ENCODE data around the gene ZCCHC7. TPM values are rescaled to one million over a fixed set of nuclear protein-coding genes. Genes with fewer than 3 reads are reported as not detected.

Gene ZCCHC7
- total and polyA plus RNA-seq, 9 donors = 15.8 to 37.4 (median 28.4) TPM

DNA sequence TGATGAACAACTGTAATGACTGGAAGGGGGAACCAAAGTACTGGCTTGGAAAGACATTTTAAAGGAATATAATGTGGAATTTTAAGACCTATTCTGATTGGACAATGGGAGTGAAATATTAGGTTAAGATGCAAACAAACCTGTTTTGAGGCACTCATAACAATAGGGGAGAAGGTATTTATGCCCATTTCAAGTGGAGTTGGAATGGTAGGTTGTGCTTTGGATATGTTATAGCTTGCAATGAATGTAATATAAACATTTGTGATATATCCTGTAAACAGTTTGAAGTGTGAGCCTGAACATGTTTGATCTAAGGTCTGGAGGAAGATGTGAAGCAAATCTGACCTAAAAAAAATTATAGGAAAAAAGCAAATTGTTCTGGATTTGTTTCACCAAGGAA is 172.5 kb downstream of the ZCCHC7 start:
- Histone ChIP-seq H3K9me3 (no peaks in the 10 kb centered on the region), H3K4me3 (no peak overlapping the region), H3K27me3 (no peaks in the 10 kb centered on the region), H3K36me3 (no peaks in the 10 kb centered on the region), H3K27ac (no peak overlapping the region), H3K4me1 (ENCODE audit: insufficient read depth) (no peaks in the 10 kb centered on the region)
- intact Hi-C loops (cut with DNase I) = no loop called here
- no peak for TF ChIP-seq POLR2A (IDR thresholded peaks at IDR 0.05)
- no peak for TF ChIP-seq EP300 (IDR thresholded peaks at IDR 0.05)
- TF ChIP-seq, protein P1, sequence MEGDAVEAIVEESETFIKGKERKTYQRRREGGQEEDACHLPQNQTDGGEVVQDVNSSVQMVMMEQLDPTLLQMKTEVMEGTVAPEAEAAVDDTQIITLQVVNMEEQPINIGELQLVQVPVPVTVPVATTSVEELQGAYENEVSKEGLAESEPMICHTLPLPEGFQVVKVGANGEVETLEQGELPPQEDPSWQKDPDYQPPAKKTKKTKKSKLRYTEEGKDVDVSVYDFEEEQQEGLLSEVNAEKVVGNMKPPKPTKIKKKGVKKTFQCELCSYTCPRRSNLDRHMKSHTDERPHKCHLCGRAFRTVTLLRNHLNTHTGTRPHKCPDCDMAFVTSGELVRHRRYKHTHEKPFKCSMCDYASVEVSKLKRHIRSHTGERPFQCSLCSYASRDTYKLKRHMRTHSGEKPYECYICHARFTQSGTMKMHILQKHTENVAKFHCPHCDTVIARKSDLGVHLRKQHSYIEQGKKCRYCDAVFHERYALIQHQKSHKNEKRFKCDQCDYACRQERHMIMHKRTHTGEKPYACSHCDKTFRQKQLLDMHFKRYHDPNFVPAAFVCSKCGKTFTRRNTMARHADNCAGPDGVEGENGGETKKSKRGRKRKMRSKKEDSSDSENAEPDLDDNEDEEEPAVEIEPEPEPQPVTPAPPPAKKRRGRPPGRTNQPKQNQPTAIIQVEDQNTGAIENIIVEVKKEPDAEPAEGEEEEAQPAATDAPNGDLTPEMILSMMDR (IDR thresholded peaks at IDR 0.05) = no peak
- no peak for DNase-seq

DNA sequence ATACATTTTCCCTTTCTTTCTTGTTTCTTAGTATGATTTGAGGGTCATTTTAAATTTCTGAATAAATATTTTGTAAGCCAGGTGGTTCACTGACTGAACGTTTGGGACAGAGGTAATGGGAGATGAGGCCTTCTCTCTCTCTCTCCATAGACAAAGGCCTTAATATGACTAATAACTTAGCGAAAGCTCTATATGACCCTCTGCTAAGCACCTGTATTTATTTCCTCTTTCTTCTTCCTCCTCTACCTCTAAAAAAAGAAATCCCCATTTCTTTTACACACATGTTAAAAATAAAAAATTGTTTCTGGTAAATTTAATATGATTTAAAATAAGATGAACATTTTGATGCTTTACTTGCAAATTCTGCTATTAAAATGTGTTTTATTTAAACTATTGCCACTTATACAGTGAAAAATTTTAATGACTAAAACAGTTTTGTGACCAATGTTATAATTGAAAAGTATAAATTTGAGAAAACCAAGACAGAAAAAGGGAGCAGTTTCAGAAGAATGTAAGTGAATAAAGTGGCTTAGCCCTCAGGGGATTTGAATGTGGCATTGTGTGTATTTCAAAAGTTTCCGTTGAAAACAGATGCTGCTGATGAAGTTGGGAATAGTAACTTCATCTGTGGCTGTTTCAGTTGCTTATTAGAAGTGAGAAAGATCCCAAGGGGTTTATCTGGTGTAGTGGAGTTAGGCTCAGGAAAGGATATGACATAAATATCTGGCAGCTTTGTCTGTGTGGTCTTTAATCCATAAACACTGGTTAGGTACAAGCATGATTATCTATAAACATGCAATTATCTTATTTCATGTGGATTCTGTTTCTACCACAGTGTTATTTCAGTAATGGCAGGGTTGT is 173.5 kb downstream of the ZCCHC7 start:
- TF ChIP-seq EP300 (IDR thresholded peaks at IDR 0.05) (no peak), POLR2A (IDR thresholded peaks at IDR 0.05) (no peak)
- 59 to 67% (median 67%) methylated on average over 3 of the region's 3 CpGs for WGBS, 3 donors
- no peak for DNase-seq
- Histone ChIP-seq H3K9me3 (no peaks in the 10 kb centered on the region), H3K4me1 (ENCODE audit: insufficient read depth) (no peaks in the 10 kb centered on the region), H3K36me3 (no peaks in the 10 kb centered on the region), H3K27me3 (no peaks in the 10 kb centered on the region), H3K27ac (no peak overlapping the region), H3K4me3 (no peak overlapping the region)
- intact Hi-C loops (cut with DNase I) = no loop called here

DNA sequence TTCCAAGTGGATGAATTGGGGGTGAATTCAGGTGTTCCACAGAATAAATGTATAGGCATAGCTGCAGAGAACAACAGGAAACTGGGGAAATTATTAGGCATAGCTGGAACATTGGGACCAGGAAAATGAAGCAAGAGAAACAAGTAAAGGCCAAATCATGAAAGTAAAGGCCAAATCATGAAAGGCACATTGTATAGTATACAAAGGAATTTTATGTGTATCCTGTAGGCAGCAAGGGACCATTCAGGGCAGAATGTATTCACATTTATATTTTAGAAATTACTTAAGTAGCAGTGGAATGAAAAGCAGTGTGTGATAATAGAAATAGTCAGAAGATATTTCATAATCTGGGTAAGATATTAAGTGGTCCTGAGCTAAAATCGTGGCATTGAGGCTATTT is 174.8 kb downstream of the ZCCHC7 start:
- intact Hi-C loops (cut with DNase I) = no loop called here
- H3K27ac ChIP-seq = no peak overlapping the region
- H3K4me3 ChIP-seq = no peak overlapping the region
- no peaks in the 10 kb centered on the region for H3K36me3 ChIP-seq
- H3K4me1 ChIP-seq (ENCODE audit: insufficient read depth) = no peaks in the 10 kb centered on the region
- no peaks in the 10 kb centered on the region for H3K27me3 ChIP-seq
- DNase-seq = no peak
- WGBS, 3 donors = 62 to 80% (median 65%) methylated on average over 1 of the region's 1 CpG
- no peaks in the 10 kb centered on the region for H3K9me3 ChIP-seq
- TF ChIP-seq EP300 (IDR thresholded peaks at IDR 0.05) (no peak), POLR2A (IDR thresholded peaks at IDR 0.05) (no peak)
- TF ChIP-seq, protein P1 (IDR thresholded peaks at IDR 0.05) = no peak

DNA sequence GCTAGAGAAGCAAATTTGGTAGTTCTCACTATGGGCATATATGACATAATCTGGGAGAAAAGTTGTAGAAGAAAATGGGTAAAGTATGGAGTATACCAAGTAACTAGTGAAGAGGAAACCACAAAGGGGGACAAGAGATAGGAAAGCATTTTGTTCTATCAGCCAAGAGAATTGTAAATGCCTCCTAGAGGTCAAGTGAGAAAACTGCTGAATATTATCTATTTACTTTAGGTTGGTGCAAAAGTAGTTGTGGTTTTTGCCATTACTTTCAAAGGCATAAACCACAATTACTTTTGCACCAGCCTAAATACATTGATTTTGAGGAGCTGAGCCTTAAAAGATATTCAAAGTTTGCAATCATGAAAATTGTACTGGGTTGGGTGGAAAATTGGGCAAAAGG is 175.4 kb downstream of the ZCCHC7 start:
- DNase-seq = no peak
- no peaks in the 10 kb centered on the region for H3K36me3 ChIP-seq

DNA sequence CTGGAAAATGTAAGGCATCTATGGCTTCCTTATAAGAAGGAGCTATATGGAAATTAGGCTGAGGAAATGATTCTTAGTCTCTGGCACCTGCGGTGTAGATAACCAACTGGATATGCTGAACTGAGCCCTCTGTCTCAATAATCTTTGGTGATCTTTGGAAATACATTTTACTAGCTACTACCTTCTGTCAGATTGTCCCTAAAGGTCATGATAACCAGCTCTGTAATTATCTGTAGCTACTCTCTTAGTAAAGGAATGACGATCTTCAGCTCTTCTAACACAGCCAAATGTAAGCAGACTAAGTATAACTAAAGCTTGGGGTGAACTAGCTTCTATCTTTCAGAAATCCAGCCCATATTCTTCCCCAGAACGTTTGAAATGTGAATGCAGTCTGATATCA is 177.2 kb downstream of the ZCCHC7 start:
- 75 to 82% (median 79%) methylated on average over 3 of the region's 3 CpGs for WGBS, 3 donors
- no peaks in the 10 kb centered on the region for H3K36me3 ChIP-seq
- DNase-seq = no peak
- H3K4me3 ChIP-seq = no peak overlapping the region
- no peaks in the 10 kb centered on the region for H3K27me3 ChIP-seq
- no peaks in the 10 kb centered on the region for H3K4me1 ChIP-seq (ENCODE audit: insufficient read depth)
- intact Hi-C loops (cut with DNase I) = no loop called here
- TF ChIP-seq, protein P1 (IDR thresholded peaks at IDR 0.05) = no peak
- no peak for TF ChIP-seq EP300 (IDR thresholded peaks at IDR 0.05)
- TF ChIP-seq POLR2A (IDR thresholded peaks at IDR 0.05) = no peak
- no peaks in the 10 kb centered on the region for H3K9me3 ChIP-seq
- H3K27ac ChIP-seq = no peak overlapping the region

More for the DNA sequence above, 175.4 kb downstream of the ZCCHC7 start:
- TF ChIP-seq, protein P1 (IDR thresholded peaks at IDR 0.05) = no peak
- TF ChIP-seq POLR2A (IDR thresholded peaks at IDR 0.05) (no peak), EP300 (IDR thresholded peaks at IDR 0.05) (no peak)
- intact Hi-C loops (cut with DNase I) = no loop called here
- Histone ChIP-seq H3K27me3 (no peaks in the 10 kb centered on the region), H3K4me1 (ENCODE audit: insufficient read depth) (no peaks in the 10 kb centered on the region), H3K27ac (no peak overlapping the region), H3K4me3 (no peak overlapping the region), H3K9me3 (no peaks in the 10 kb centered on the region)
